Measurements from ENCODE around the gene CATSPER4.

The CATSPER4 gene

GRCh38 chr1:26164036-26164860 is 26.2 kb upstream of the CATSPER4 start:
- DNase-seq (ENCODE audit: insufficient read length, low spot score), result no peak
- FAIRE-seq, result no peak

GRCh38 chr1:26164861-26165842 is 25.2 kb upstream of the CATSPER4 start:
- FAIRE-seq (no peak), DNase-seq (ENCODE audit: insufficient read length, low spot score) (no peak)

- no peak for FAIRE-seq
- no peak for DNase-seq (ENCODE audit: insufficient read length, low spot score)
Measured at GRCh38 chr1:26166719-26167281, 23.6 kb upstream of the CATSPER4 start.

- DNase-seq (ENCODE audit: insufficient read length, low spot score) (no peak), FAIRE-seq (no peak)
Measured at GRCh38 chr1:26168410-26169197, 21.8 kb upstream of the CATSPER4 start, which contains the start of gene C1orf232. TSS of gene C1orf232 (minus strand) at chr1:26168963. CDS start at chr1:26168499, 464 bp downstream.

GRCh38 chr1:26169198-26169554 is 21.2 kb upstream of the CATSPER4 start:
- FAIRE-seq, result no peak
- no peak for DNase-seq (ENCODE audit: insufficient read length, low spot score)

- DNase-seq (ENCODE audit: insufficient read length, low spot score), result peak; percentile 94
- peak; percentile 97 for FAIRE-seq
Measured at GRCh38 chr1:26169669-26170471, 20.5 kb upstream of the CATSPER4 start, which contains the start of gene ZNF593. TSS of gene ZNF593 (plus strand) at chr1:26169908. CDS start at chr1:26169984, 76 bp downstream.

GRCh38 chr1:26170472-26170821 is 20.0 kb upstream of the CATSPER4 start:
- no peak for DNase-seq (ENCODE audit: insufficient read length, low spot score)
- FAIRE-seq, result no peak

- FAIRE-seq, result no peak
- DNase-seq (ENCODE audit: insufficient read length, low spot score), result no peak
Measured at GRCh38 chr1:26171084-26172072, 19.0 kb upstream of the CATSPER4 start, which contains the start of gene ZNF593OS. TSS of gene ZNF593OS (minus strand) at chr1:26171832. CDS start at chr1:26171661, 171 bp downstream.

GRCh38 chr1:26175346-26175745 is 15.1 kb upstream of the CATSPER4 start:
- DNase-seq (ENCODE audit: insufficient read length, low spot score) (no peak), FAIRE-seq (no peak)

- DNase-seq (ENCODE audit: insufficient read length, low spot score) (no peak), FAIRE-seq (no peak)
Measured at GRCh38 chr1:26177182-26177684, 13.2 kb upstream of the CATSPER4 start, which contains the start of gene CNKSR1. TSS of gene CNKSR1 (plus strand) at chr1:26177491. CDS start at chr1:26177548, 57 bp downstream.

GRCh38 chr1:26180010-26180506 is 10.3 kb upstream of the CATSPER4 start:
- no peak for FAIRE-seq
- no peak for DNase-seq (ENCODE audit: insufficient read length, low spot score)

- FAIRE-seq (no peak), DNase-seq (ENCODE audit: insufficient read length, low spot score) (no peak)
Measured at GRCh38 chr1:26181586-26182382, 8.6 kb upstream of the CATSPER4 start.

- FAIRE-seq, result no peak
Measured at GRCh38 chr1:26182383-26182696, 8.1 kb upstream of the CATSPER4 start.

GRCh38 chr1:26184086-26184485 is 6.3 kb upstream of the CATSPER4 start:
- DNase-seq (ENCODE audit: insufficient read length, low spot score) (no peak), FAIRE-seq (no peak)

More at GRCh38 chr1:26182383-26182696, 8.1 kb upstream of the CATSPER4 start:
- DNase-seq (ENCODE audit: insufficient read length, low spot score), result no peak

- no peak for DNase-seq (ENCODE audit: insufficient read length, low spot score)
- no peak for FAIRE-seq
Measured at GRCh38 chr1:26184883-26185282, 5.5 kb upstream of the CATSPER4 start.

GRCh38 chr1:26187882-26188281 is 2.5 kb upstream of the CATSPER4 start:
- no peak for DNase-seq (ENCODE audit: insufficient read length, low spot score)
- no peak for FAIRE-seq

GRCh38 chr1:26188477-26188876 is 1.9 kb upstream of the CATSPER4 start:
- DNase-seq (ENCODE audit: insufficient read length, low spot score), result no peak
- no peak for FAIRE-seq
